ENCODE measurements around the gene LDAH.

LDAH gene

GRCh38 chr2:20666304-20667150 is 156.4 kb downstream of the LDAH start, which contains the start of gene GDF7:
GDF7 (plus strand) TSS chr2:20667144; CDS start chr2:20667240, 96 bp downstream.
- DNase-seq = no peak

- DNase-seq = no peak
Measured at GRCh38 chr2:20666005-20666303, 156.9 kb downstream of the LDAH start.

- DNase-seq = no peak
Measured at GRCh38 chr2:20665243-20666004, 157.5 kb downstream of the LDAH start.

DNA sequence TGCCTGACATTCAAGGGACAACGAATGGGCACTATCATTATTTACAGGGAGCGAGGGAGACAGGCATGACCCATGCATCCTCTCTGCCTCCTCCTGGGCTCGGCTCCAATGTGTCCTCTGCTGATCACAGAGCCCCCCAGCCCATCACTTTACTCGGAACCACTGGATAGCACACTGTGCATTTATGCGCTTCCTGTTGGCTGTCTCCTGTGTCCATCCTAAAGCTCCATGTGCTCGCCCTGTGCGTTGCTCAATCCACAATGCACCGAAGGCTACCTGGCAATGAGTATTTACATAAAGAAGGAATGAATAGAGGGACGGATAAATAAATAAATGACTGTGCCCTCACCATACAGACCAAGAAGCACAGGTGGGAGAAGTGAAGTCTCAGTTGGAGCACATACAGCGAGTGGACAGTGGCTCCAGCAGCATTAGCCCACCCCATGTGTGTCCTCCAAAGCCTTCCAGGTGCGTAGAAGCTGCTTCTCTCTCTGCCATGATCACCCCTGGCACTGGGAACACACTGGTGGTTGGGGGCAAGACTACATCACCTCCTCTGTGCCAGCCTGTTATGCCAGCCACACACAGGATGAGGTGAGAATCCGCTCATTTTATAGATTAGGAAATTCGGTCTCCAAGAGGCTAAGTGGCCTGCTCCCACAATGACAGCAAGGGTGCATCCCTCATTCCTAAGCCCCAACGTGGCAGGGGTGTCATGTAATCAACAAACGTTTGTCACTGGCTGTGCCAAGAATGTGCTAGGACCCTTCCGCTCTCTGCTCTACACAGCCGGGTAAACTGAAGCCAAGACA is 158.3 kb downstream of the LDAH start:
- DNase-seq = no peak

GRCh38 chr2:20664071-20664390 is 158.9 kb downstream of the LDAH start:
- DNase-seq = no peak

DNA sequence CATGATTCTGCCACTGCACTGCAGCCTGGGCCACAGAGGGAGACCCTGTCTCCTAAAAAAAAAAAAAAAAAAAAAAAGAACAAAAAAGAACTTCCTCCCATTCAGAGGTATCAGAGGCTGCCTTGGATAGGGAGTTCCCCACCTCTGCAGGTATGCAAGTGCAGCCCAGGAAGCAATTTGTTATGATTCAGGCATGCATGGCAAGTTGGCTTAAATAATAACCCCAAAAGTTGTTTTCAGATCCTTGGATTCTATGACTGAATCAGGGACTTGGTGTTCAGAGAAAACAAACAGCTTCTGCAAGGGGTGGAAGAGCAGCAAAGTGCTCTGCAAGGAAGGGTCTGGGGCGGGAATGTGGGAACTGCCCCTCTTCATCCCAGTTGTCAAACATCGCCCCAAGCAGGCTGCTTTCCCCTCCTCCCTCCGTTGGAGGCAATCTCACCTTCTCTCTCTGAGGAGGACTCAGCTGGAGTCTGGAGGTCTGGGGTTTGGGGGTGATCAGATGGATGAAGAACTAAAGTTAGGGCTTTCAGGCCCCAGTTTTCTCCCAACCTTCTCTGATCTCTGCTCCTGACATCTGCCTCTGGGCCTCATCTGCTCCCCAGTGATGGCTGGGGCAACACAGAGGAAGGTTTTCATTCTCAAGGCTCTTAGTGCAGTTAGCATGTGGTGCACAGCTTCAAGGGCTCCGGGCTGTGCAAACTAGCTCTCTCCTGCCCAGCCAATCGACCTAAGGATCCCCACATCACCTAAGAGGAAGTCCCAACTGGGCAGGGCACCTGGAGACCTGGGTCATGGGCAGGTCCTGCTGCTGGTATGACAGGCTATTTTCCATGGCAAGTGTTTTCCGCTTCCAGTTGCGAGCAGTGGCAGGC is 159.5 kb downstream of the LDAH start:
- no peak for DNase-seq

- no peak for DNase-seq
Measured at GRCh38 chr2:20662308-20662937, 160.5 kb downstream of the LDAH start.

GRCh38 chr2:20661421-20662307 is 161.2 kb downstream of the LDAH start:
- peak; percentile 61 for DNase-seq

GRCh38 chr2:20660506-20661420 is 162.1 kb downstream of the LDAH start:
- DNase-seq = no peak

DNA sequence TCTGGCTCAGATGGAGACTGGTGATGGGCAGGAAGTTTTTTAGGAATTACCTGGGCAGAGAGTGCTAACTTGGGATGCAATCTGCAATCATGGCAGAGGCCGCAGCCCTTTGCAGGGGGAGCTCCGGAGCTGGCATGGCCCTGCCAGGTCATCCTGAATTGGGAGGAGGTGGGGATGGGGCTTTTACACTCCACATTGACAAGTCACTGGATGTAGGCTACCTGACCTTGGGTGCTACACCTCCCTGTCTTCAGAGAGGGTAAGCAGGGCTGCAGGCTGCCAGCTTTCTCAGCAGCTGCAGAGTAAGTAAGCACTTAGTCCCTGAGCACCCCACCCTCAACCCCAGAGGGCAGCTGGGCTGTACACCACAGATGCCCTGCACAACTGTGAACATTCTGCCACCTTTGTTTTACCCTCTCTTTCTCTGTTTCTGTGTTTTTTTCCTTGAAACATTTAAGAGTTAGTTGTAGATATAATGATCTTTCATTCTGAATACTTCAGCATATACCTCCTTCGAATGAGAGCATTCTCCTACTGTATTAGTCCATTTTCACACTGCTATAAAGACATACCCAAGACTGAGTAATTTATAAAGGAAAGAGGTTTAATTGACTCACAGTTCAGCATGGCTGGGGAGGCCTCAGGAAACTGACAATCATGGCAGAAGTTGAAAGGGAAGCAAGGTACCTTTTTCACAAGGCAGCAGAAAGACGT is 165.2 kb downstream of the LDAH start:
- no peak for DNase-seq

DNA sequence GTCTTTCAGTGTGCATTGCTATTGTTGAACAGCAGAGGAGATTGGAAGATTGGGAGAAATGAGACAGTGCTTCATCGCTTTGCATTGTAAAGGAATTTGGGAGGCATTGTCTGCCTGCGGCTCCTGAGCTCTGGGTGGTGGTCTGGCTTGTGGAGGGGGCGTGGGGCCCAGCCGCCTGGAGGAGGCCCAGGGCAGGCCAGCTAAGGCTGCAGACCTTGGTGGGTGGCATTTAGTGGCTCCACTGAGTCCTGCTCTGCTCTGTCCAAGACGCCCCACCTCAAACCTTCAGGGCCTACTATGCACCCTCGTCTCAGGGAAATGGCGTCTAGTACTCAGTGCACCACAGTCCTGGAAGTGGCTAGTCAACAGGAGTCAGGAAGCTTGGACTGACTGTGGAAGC is 166.3 kb downstream of the LDAH start:
- no peak for DNase-seq

GRCh38 chr2:20654535-20654813 is 168.4 kb downstream of the LDAH start:
- DNase-seq = no peak

GRCh38 chr2:20653695-20654534 is 169.0 kb downstream of the LDAH start:
- DNase-seq = no peak

DNA sequence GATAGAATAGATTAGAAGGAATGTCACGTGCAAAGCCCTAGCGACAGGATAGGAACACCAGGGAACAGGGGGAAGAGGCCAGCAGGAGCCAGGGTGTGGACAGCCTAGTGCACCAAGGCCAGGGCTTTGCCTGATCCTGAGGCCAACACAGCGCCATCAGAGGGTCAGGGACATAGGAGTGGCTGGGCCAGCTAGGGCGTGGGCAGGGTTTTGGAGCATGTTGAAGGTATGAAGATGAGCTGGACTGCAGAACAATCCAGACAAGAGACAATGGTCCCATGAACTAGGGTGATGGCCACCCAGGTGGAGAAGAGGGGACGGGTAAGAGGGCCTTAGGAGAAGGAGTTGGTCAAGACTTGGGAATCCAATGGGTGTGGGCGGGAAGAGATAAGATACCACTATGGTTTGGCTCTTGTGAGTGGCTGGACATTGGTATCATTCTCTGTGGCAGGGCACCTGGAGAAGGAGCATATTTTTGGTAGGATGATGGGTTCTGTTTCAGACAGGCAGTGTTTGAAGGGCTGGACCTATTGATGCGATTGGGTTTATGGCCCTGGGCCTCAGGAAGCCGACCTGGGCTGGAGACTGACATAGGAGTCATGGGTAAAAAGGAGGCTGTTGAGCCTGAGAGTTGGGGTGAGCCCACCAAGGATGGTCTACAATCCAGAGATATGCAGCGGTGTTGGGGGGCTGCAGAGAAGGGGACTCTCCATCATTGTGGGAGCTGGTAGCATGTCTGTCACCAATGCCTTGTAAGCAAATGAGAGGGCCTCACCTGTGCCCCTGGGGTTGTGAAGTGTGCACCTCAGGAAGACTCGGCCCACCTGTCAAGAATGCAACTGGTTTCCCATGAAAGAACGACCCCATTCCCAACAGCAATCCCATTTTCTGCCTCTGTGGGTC is 170.0 kb downstream of the LDAH start:
- DNase-seq = no peak

DNA sequence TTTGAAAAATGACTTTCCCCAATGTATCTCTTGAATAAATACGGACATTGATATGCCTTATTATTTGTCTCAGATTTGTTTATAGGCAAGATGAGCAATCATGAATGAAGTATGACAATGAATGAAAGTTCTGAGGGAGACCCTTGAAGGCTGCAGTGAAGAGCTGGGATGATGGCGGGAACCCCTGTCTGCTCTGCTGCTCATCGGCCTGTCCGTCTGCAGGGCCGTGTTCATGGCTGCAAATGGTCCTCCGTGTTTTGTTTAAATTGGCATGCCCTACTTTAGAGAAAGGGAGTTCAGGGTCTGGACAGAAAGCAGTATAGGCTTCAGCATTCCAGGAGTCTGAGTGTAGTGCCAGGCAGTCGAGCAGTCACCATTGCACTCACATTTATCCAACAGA is 170.8 kb downstream of the LDAH start:
- DNase-seq = no peak

- no peak for DNase-seq
Measured at GRCh38 chr2:20651731-20652099, 171.2 kb downstream of the LDAH start.

Data from COR-L47 (cell line).